GM18907 (cell line): ENCODE data around the gene CXCL8.
"Not testable (repeated sequence)": the region's sequence is repeated elsewhere in the genome, so short reads cannot be mapped to it uniquely, and the experiment has no call there.

Experiments
- ATAC-seq: cut with Tn5 transposase; IDR thresholded peaks from one replicate; pipeline ENCODE4 v1.9.1; 2021; ENCODE audit warnings: mild to moderate bottlenecking, moderate library complexity; ENCODE audit not compliant: unreplicated experiment

CXCL8 gene

GRCh38 chr4:73743281-73743680 lies 2.9 kb downstream of the CXCL8 start:
- ATAC-seq: no peak

- ATAC-seq: no peak
These were observed 3.4 kb downstream of the CXCL8 start for GRCh38 chr4:73743795-73744194.

- ATAC-seq: no peak
These were observed 3.8 kb downstream of the CXCL8 start for GRCh38 chr4:73744203-73744602.

GRCh38 chr4:73750730-73751129 lies 10.4 kb downstream of the CXCL8 start:
- no peak for ATAC-seq

GRCh38 chr4:73751166-73751565 lies 10.8 kb downstream of the CXCL8 start:
- ATAC-seq: no peak

GRCh38 chr4:73751830-73752229 lies 11.5 kb downstream of the CXCL8 start:
- ATAC-seq: no peak

- no peak for ATAC-seq
These were observed 12.1 kb downstream of the CXCL8 start for GRCh38 chr4:73752424-73752823.

- no peak for ATAC-seq
These were observed 12.8 kb downstream of the CXCL8 start for GRCh38 chr4:73753215-73753614.

GRCh38 chr4:73754934-73755333 lies 14.6 kb downstream of the CXCL8 start:
- ATAC-seq: no peak

GRCh38 chr4:73759357-73759756 lies 19.0 kb downstream of the CXCL8 start:
- no peak for ATAC-seq

GRCh38 chr4:73761856-73762255 lies 21.5 kb downstream of the CXCL8 start:
- no peak for ATAC-seq

- ATAC-seq: peak; percentile 71
These were observed 22.0 kb downstream of the CXCL8 start for GRCh38 chr4:73762409-73762808.

GRCh38 chr4:73763877-73764276 lies 23.5 kb downstream of the CXCL8 start:
- ATAC-seq: no peak

GRCh38 chr4:73764513-73764912 lies 24.1 kb downstream of the CXCL8 start:
- no peak for ATAC-seq

GRCh38 chr4:73765296-73765695 lies 24.9 kb downstream of the CXCL8 start:
- ATAC-seq: no peak

- no peak for ATAC-seq
These were observed 30.5 kb downstream of the CXCL8 start for GRCh38 chr4:73770917-73771316.

GRCh38 chr4:73772363-73772762 lies 32.0 kb downstream of the CXCL8 start:
- no peak for ATAC-seq

- ATAC-seq: not testable (repeated sequence)
These were observed 34.0 kb downstream of the CXCL8 start for GRCh38 chr4:73774406-73774805.

- ATAC-seq: no peak
These were observed 36.0 kb downstream of the CXCL8 start for GRCh38 chr4:73776321-73776729.

GRCh38 chr4:73777612-73778011 lies 37.2 kb downstream of the CXCL8 start:
- ATAC-seq: no peak

GRCh38 chr4:73780243-73780642 lies 39.9 kb downstream of the CXCL8 start:
- no peak for ATAC-seq

- ATAC-seq: no peak
These were observed 40.5 kb downstream of the CXCL8 start for GRCh38 chr4:73780834-73781233.

- ATAC-seq: no peak
These were observed 48.0 kb downstream of the CXCL8 start for GRCh38 chr4:73788411-73788810.
